Caco-2 (cell line): Measurements from ENCODE around the gene LRRC45. TPM values are rescaled to one million over a fixed set of nuclear protein-coding genes. Genes with fewer than 3 reads are reported as not detected.

Experiments used
- BruUV-seq: library from RNA; stranded (reverse); fragments of 400-500 nt; replicated peaks from 2 replicates; lab custom pipeline; 2021; lab: Mats Ljungman, UMichigan
- CTCF ChIA-PET: fragments of 300-600 bp; sonication (Branson Sonifier 250); formaldehyde crosslinking; loops from one replicate; lab custom pipeline; 2022; ENCODE audit warnings: antibody characterized with exemption; lab: Charles Lee
- POLR2A ChIA-PET: fragments of 300-600 bp; sonication (Branson Sonifier 250); formaldehyde crosslinking; loops from one replicate; lab custom pipeline; 2022; ENCODE audit warnings: antibody characterized with exemption; lab: Charles Lee
- DNase-seq, 2 experiments: peaks; one replicate each; pipeline versions ENCODE4 v3.0.0 to v3.0.0-alpha.2; 2020 to 2022
- H3K27me3 ChIP-seq: replicated peaks from 2 replicates; pipeline ENCODE4 v1.6.0; 2011; ENCODE audit warnings: low read length; ENCODE audit not compliant: control insufficient read depth, insufficient read depth
- H3K36me3 ChIP-seq: 2 replicates; pipeline ENCODE4 v1.5.1; 2011; ENCODE audit warnings: low read length; ENCODE audit not compliant: control insufficient read depth, insufficient read depth
- H3K4me1 ChIP-seq: fragments of 250-450 bp; sonication (Bioruptor Pico); 2 replicates; pipeline ENCODE4 v1.5.1; 2020; ENCODE audit warnings: mild to moderate bottlenecking
- H3K4me3 ChIP-seq: 2 replicates; pipeline ENCODE4 v1.5.1; 2011; ENCODE audit warnings: low read depth, mild to moderate bottlenecking, control low read depth, low read length
- H3K9me3 ChIP-seq: fragments of 250-450 bp; sonication (Bioruptor Pico); 2 replicates; pipeline ENCODE4 v1.5.1; 2020; ENCODE audit warnings: mild to moderate bottlenecking, moderate library complexity
- H3K27ac Mint-ChIP-seq: one replicate; pipeline ENCODE4 v1.8.0; 2022; ENCODE audit warnings: mixed read lengths; ENCODE audit not compliant: unreplicated experiment
- H3K27me3 Mint-ChIP-seq: one replicate; pipeline ENCODE4 v1.8.0; 2022; ENCODE audit warnings: mixed read lengths; ENCODE audit not compliant: insufficient read depth, unreplicated experiment
- H3K36me3 Mint-ChIP-seq: one replicate; pipeline ENCODE4 v1.8.0; 2022; ENCODE audit warnings: mild to moderate bottlenecking, mixed read lengths; ENCODE audit not compliant: insufficient read depth, unreplicated experiment
- H3K4me1 Mint-ChIP-seq: one replicate; pipeline ENCODE4 v1.8.0; 2022; ENCODE audit warnings: low read depth, mixed read lengths; ENCODE audit not compliant: unreplicated experiment
- H3K4me3 Mint-ChIP-seq: one replicate; pipeline ENCODE4 v1.8.0; 2022; ENCODE audit warnings: mild to moderate bottlenecking, moderate library complexity, mixed read lengths; ENCODE audit not compliant: unreplicated experiment
- H3K9me3 Mint-ChIP-seq: one replicate; pipeline ENCODE4 v1.8.0; 2022; ENCODE audit warnings: mixed read lengths; ENCODE audit not compliant: unreplicated experiment
- intact Hi-C: fragments of 100-400 bp; cut with micrococcal nuclease; formaldehyde crosslinking; loops from one replicate; pipeline ENCODE4 v1.10.0; 2022; ENCODE audit not compliant: unreplicated experiment
- total RNA-seq: library from RNA; stranded (reverse); gene quantifications from 2 replicates; pipeline ENCODE4 v1.2.3, GENCODE V29; 2022
- TF ChIP-seq, protein P1 (sequence below), 2 experiments: fragments of 200-600 bp in 1 of 2; IDR thresholded peaks; 1 replicate in 1 of 2; 2 replicates in 1 of 2; pipeline versions ENCODE4 v1.5.1 to v1.8.0; 2011 to 2022; ENCODE audit warnings: antibody characterized with exemption in 1 of 2, control low read depth in 1 of 2, inconsistent platforms in 1 of 2, low read depth in 1 of 2, low read length in 1 of 2, mild to moderate bottlenecking in 1 of 2, moderate library complexity in 1 of 2; ENCODE audit not compliant: insufficient read depth in 1 of 2, severe bottlenecking in 1 of 2, unreplicated experiment in 1 of 2

Gene LRRC45
- total RNA-seq, 1 experiment from 2014 or later, result 33.2 TPM

DNA sequence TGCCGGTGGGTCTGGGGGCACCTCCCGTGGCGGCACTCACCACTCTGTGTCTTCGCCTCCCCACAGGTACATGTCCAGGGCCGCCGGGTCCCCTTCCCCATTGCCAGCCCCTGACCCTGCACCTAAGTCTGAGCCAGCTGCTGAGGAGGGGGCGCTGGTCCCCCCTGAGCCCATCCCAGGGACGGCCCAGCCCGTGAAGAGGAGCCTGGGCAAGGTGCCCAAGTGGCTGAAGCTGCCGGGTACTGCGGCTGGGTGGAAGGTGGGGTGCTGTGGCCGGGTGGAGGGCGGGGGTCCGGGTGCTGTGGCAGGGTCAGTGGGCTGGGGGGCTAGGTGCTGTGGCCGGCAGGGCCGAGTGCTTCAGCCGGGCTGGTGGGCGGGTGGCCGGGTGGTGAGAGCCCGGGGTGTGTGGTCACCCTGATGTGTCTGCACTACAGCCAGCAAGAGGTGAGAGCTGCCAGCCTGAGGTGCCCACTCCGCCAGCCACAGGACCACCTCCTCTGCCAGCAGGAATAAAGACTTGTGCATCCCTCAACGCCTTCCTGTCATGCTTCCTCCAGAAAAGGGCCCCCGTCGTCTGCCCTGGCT lies 6.1 kb upstream of the LRRC45 start:
- ChIA-PET POLR2A (no interaction called here), CTCF (no interaction called here)
- Histone ChIP-seq H3K27me3 (no peaks in the 10 kb centered on the region), H3K36me3 (no peaks in the 10 kb centered on the region; the same call in 1 of the 2 replicates), H3K9me3 (no peaks in the 10 kb centered on the region), H3K4me3 (no peak overlapping the region), H3K4me1 (peaks cover 11% of the 10 kb centered on the region)
- Mint-ChIP-seq H3K27ac (no peak overlapping the region), H3K4me3 (no peak overlapping the region), H3K4me1 (no peaks in the 10 kb centered on the region), H3K27me3 (no peaks in the 10 kb centered on the region), H3K36me3 (peaks cover 49% of the 10 kb centered on the region), H3K9me3 (no peaks in the 10 kb centered on the region)
- TF ChIP-seq, protein P1, sequence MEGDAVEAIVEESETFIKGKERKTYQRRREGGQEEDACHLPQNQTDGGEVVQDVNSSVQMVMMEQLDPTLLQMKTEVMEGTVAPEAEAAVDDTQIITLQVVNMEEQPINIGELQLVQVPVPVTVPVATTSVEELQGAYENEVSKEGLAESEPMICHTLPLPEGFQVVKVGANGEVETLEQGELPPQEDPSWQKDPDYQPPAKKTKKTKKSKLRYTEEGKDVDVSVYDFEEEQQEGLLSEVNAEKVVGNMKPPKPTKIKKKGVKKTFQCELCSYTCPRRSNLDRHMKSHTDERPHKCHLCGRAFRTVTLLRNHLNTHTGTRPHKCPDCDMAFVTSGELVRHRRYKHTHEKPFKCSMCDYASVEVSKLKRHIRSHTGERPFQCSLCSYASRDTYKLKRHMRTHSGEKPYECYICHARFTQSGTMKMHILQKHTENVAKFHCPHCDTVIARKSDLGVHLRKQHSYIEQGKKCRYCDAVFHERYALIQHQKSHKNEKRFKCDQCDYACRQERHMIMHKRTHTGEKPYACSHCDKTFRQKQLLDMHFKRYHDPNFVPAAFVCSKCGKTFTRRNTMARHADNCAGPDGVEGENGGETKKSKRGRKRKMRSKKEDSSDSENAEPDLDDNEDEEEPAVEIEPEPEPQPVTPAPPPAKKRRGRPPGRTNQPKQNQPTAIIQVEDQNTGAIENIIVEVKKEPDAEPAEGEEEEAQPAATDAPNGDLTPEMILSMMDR (IDR thresholded peaks at IDR 0.05; ENCODE audit: insufficient read depth in 1 of 2, low read depth in 1 of 2, low read length in 1 of 2, severe bottlenecking in 1 of 2, unreplicated experiment in 1 of 2), result no peak
- BruUV-seq, result no TSS peak
- intact Hi-C loops, result no loop called here
- no peak for DNase-seq

DNA sequence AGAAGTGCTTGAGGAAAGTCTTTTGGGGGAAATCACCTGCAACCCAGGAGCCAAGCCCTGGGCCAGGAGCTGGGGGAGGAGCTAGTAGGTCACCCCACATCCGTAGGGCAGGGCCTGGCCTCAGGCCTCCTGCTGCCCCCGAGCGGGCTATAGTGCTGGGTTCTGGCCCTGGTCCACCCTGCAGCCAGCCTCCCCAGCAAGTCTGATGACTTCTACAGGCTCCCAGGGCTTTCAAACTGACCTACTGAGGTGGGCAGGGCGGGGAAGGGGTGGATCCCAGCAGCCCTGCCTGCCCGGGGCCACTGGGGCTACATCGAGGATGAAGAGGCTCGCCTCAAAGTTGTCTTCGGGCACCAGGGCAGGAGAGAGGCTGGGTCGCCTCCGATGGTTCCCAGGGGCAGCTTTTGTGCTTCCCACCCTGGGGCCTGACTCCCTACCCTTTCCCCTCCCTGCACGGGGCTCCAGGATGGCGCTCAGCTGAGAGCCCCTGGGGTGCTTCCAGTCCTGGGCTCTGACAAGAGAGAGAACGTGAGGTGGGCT lies 5.4 kb upstream of the LRRC45 start:
- no TSS peak for BruUV-seq
- CTCF ChIA-PET, result no interaction called here
- Mint-ChIP-seq H3K4me1 (no peaks in the 10 kb centered on the region), H3K36me3 (peaks cover 56% of the 10 kb centered on the region), H3K27me3 (no peaks in the 10 kb centered on the region), H3K27ac (no peak overlapping the region), H3K4me3 (no peak overlapping the region), H3K9me3 (no peaks in the 10 kb centered on the region)
- TF ChIP-seq, protein P1 (IDR thresholded peaks at IDR 0.05; ENCODE audit: insufficient read depth in 1 of 2, low read depth in 1 of 2, low read length in 1 of 2, severe bottlenecking in 1 of 2, unreplicated experiment in 1 of 2), result no peak
- Histone ChIP-seq H3K27me3 (no peaks in the 10 kb centered on the region), H3K4me3 (no peak overlapping the region), H3K36me3 (no peaks in the 10 kb centered on the region; the same call in 1 of the 2 replicates), H3K9me3 (no peaks in the 10 kb centered on the region), H3K4me1 (peaks cover 11% of the 10 kb centered on the region)
- intact Hi-C loops, result no loop called here
- no peak for DNase-seq
- POLR2A ChIA-PET, result no interaction called here

DNA sequence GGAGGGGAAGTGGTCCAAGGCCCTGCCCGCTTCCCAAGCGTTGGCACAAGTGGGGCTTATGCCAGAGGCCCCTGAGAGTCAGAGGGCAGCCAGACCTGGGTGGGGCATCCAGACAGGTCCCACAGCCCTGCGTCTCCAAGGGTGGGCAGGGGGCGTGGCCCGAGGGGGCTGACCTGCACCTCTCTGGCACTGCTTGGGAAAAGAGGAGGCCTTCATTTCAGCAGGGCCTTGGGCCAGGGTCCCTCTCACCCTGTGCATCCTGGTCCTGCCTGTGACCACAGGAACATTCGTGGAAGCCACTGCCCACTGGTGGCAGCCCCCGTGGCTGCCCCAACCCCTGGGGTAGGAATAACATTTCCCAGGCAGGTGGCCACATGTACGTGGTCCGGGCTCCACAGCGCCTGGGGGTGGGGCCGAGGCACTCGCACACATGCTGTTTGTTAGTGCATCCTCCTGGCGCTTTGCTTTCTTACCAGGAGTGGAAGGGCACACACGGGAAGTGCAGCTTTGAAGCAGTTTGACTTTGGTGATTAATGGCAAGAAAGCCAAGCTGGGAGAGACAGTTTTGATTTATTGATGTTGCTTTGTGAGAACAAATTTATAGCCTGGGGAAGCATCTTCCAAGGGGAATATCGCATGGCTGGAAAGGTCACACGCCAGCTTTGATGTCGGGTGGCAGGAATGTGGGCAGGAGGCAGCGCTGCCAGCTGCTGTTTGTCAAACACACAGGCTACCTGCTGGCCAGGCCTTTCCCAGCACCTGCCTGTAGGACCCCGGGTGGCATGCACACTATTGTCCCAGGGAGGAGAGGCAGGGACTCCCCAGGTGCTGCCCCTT lies 4.7 kb upstream of the LRRC45 start:
- Mint-ChIP-seq H3K4me1 (no peaks in the 10 kb centered on the region), H3K27ac (no peak overlapping the region), H3K27me3 (no peaks in the 10 kb centered on the region), H3K9me3 (no peaks in the 10 kb centered on the region), H3K4me3 (no peak overlapping the region), H3K36me3 (peaks cover 62% of the 10 kb centered on the region)
- H3K4me3 ChIP-seq, result no peak overlapping the region
- intact Hi-C loops, result no loop called here
- H3K36me3 ChIP-seq, result no peaks in the 10 kb centered on the region; the same call in 1 of the 2 replicates
- H3K27me3 ChIP-seq, result no peaks in the 10 kb centered on the region
- peaks cover 9% of the 10 kb centered on the region for H3K4me1 ChIP-seq
- TF ChIP-seq, protein P1 (IDR thresholded peaks at IDR 0.05; ENCODE audit: insufficient read depth in 1 of 2, low read depth in 1 of 2, low read length in 1 of 2, severe bottlenecking in 1 of 2, unreplicated experiment in 1 of 2), result no peak
- DNase-seq, result no peak
- H3K9me3 ChIP-seq, result no peaks in the 10 kb centered on the region
- BruUV-seq, result no TSS peak
- CTCF ChIA-PET, result no interaction called here
- POLR2A ChIA-PET, result no interaction called here
